ENCODE measurements around the gene TPSB2. TPM values are rescaled to one million over a fixed set of nuclear protein-coding genes. Genes with fewer than 3 reads are reported as not detected.
"Not testable (repeated sequence)": the region's sequence is repeated elsewhere in the genome, so short reads cannot be mapped to it uniquely, and the experiment has no call there.

The TPSB2 gene
- total RNA-seq, 1 donor from 2014 or later = not detected

- DNase-seq = not testable (repeated sequence)
Measured at GRCh38 chr16:1240436-1240835, 10.5 kb upstream of the TPSB2 start, which contains the start of gene TPSAB1. Gene TPSAB1 (plus strand): TSS chr16:1240705. CDS start chr16:1240939, 234 bp downstream.

GRCh38 chr16:1239575-1239974 is 9.6 kb upstream of the TPSB2 start:
- DNase-seq = not testable (repeated sequence)

GRCh38 chr16:1238909-1239308 is 8.9 kb upstream of the TPSB2 start:
- not testable (repeated sequence) for DNase-seq

- DNase-seq = no peak
Measured at GRCh38 chr16:1237990-1238389, 8.0 kb upstream of the TPSB2 start.

- not testable (repeated sequence) for DNase-seq
Measured at GRCh38 chr16:1236659-1237058, 6.7 kb upstream of the TPSB2 start.

- DNase-seq = not testable (repeated sequence)
Measured at GRCh38 chr16:1232049-1232748, 2.2 kb upstream of the TPSB2 start.

- not testable (repeated sequence) for DNase-seq
Measured at GRCh38 chr16:1231301-1231700, 1.3 kb upstream of the TPSB2 start.

GRCh38 chr16:1230471-1231212 is 658 bp upstream of the TPSB2 start:
- DNase-seq = not testable (repeated sequence)

- not testable (repeated sequence) for DNase-seq
Measured at GRCh38 chr16:1229476-1229875, 508 bp downstream of the TPSB2 start.

GRCh38 chr16:1228227-1228626 is 1.8 kb downstream of the TPSB2 start:
- DNase-seq = not testable (repeated sequence)

- not testable (repeated sequence) for DNase-seq
Measured at GRCh38 chr16:1226692-1227091, 3.3 kb downstream of the TPSB2 start.

- not testable (repeated sequence) for DNase-seq
Measured at GRCh38 chr16:1225728-1226311, 4.2 kb downstream of the TPSB2 start.

GRCh38 chr16:1225051-1225451 is 4.9 kb downstream of the TPSB2 start, which contains the start of gene TPSG1:
Gene TPSG1 (minus strand): TSS chr16:1225268. CDS start chr16:1225252, 16 bp downstream.
- DNase-seq = no peak

GRCh38 chr16:1224558-1224957 is 5.4 kb downstream of the TPSB2 start:
- DNase-seq = no peak

GRCh38 chr16:1223355-1224214 is 6.4 kb downstream of the TPSB2 start:
- no peak for DNase-seq

- no peak for DNase-seq
Measured at GRCh38 chr16:1222553-1223354, 7.2 kb downstream of the TPSB2 start.

GRCh38 chr16:1221628-1222552 is 8.1 kb downstream of the TPSB2 start:
- DNase-seq = no peak

GRCh38 chr16:1220841-1221627 is 8.9 kb downstream of the TPSB2 start:
- no peak for DNase-seq

- DNase-seq = no peak
Measured at GRCh38 chr16:1220098-1220728, 9.8 kb downstream of the TPSB2 start.
